Endothelial cell of umbilical vein (primary cell): ENCODE results near the gene UNC5A. TPM values are rescaled to one million over a fixed set of nuclear protein-coding genes. Genes with fewer than 3 reads are reported as not detected.

Experiments
- BruUV-seq: library from RNA; stranded (reverse); fragments of 400-500 nt; replicated peaks from 2 replicates; lab custom pipeline; 2021; lab: Mats Ljungman, UMichigan
- CTCF ChIA-PET: fragments of 300-600, 350-600 bp; sonication (Branson Sonifier 250); formaldehyde crosslinking; loops from one replicate; lab custom pipeline; 2021; ENCODE audit warnings: antibody characterized with exemption, inconsistent platforms; lab: Charles Lee
- POLR2A ChIA-PET: fragments of 300-600, 350-600 bp; sonication (Branson Sonifier 250); formaldehyde crosslinking; loops from one replicate; lab custom pipeline; 2021; ENCODE audit warnings: antibody characterized with exemption, inconsistent platforms; lab: Charles Lee
- DNase-seq: peaks from one replicate; pipeline ENCODE4 v3.0.0-alpha.2; 2011; ENCODE audit warnings: low read depth, low spot score
- FAIRE-seq: peaks from 2 replicates; lab custom pipeline; 2011; peaks lifted over from hg19 to GRCh38; lab: Jason Lieb, UNC
- H2AFZ ChIP-seq: 2 replicates; pipeline ENCODE4 v1.6.0; 2012; ENCODE audit warnings: low read depth, low read length, control low read depth, inconsistent platforms
- H3K27ac ChIP-seq: 2 replicates; pipeline ENCODE4 v1.5.1; 2011; ENCODE audit warnings: low read depth, mild to moderate bottlenecking, control low read depth, low read length, moderate library complexity; ENCODE audit not compliant: insufficient read depth
- H3K27me3 ChIP-seq, 2 experiments: 2 replicates each; pipeline versions ENCODE4 v1.6.0 to v1.6.1; 2011; ENCODE audit warnings: low read length in 2 of 2, mixed read lengths in 1 of 2; ENCODE audit not compliant: control insufficient read depth in 2 of 2, insufficient read depth in 2 of 2
- H3K36me3 ChIP-seq, 2 experiments: 2 replicates in 1 of 2; 3 replicates in 1 of 2; pipeline ENCODE4 v1.5.1; 2011; ENCODE audit warnings: low read length in 2 of 2, mild to moderate bottlenecking in 1 of 2, moderate library complexity in 1 of 2; ENCODE audit not compliant: control insufficient read depth in 2 of 2, insufficient read depth in 2 of 2; ENCODE audit errors: extremely low read depth in 1 of 2
- H3K4me1 ChIP-seq: 3 replicates; pipeline ENCODE4 v1.5.1; 2011; ENCODE audit warnings: mild to moderate bottlenecking, low read length; ENCODE audit not compliant: control insufficient read depth, insufficient read depth; ENCODE audit errors: extremely low read depth
- H3K4me2 ChIP-seq: 2 replicates; pipeline ENCODE4 v1.6.1; 2011; ENCODE audit warnings: low read length, control low read depth, mixed read lengths; ENCODE audit not compliant: insufficient read depth
- H3K4me3 ChIP-seq, 3 experiments: fragments of 200-600 bp in 1 of 3; sonication (generic), shearing (Covaris generic) in 1 of 3; replicated peaks in 1 of 3; 2 replicates each; pipeline ENCODE4 v1.5.1; 2011 to 2016; ENCODE audit warnings: control low read depth in 3 of 3, low read length in 3 of 3, mild to moderate bottlenecking in 2 of 3, inconsistent platforms in 1 of 3, low read depth in 1 of 3, moderate library complexity in 1 of 3; ENCODE audit not compliant: insufficient read depth in 1 of 3
- H3K79me2 ChIP-seq: 2 replicates; pipeline ENCODE4 v1.6.0; 2012; ENCODE audit warnings: low read length, inconsistent platforms; ENCODE audit not compliant: control insufficient read depth, insufficient read depth
- H3K9ac ChIP-seq: replicated peaks from 2 replicates; pipeline ENCODE3; 2011; ENCODE audit warnings: low read length, control low read depth; ENCODE audit not compliant: insufficient read depth; ENCODE audit errors: extremely low read depth
- H3K9me1 ChIP-seq: replicated peaks from 3 replicates; pipeline ENCODE4 v1.6.0; 2011; ENCODE audit warnings: mild to moderate bottlenecking, low read length; ENCODE audit not compliant: control insufficient read depth, insufficient read depth; ENCODE audit errors: extremely low read depth
- H3K9me3 ChIP-seq: replicated peaks from 2 replicates; pipeline ENCODE4 v1.5.1; 2012; ENCODE audit warnings: low read length, inconsistent platforms; ENCODE audit not compliant: control insufficient read depth, insufficient read depth
- H4K20me1 ChIP-seq: replicated peaks from 2 replicates; pipeline ENCODE3; 2011; ENCODE audit warnings: mild to moderate bottlenecking, low read length; ENCODE audit not compliant: control insufficient read depth, insufficient read depth; ENCODE audit errors: extremely low read depth
- CTCF ChIP-seq, 2 donors: IDR thresholded peaks; 1 replicate in 1 of 2; 2 replicates in 1 of 2; pipeline ENCODE4 v1.5.1; 2011; ENCODE audit warnings: low read length in 2 of 2, mild to moderate bottlenecking in 2 of 2, moderate library complexity in 2 of 2, control low read depth in 1 of 2, inconsistent platforms in 1 of 2, low read depth in 1 of 2; ENCODE audit not compliant: insufficient read depth in 1 of 2; ENCODE audit errors: extremely low read depth in 1 of 2
- EZH2 ChIP-seq: IDR thresholded peaks from 2 replicates; pipeline ENCODE4 v1.6.1; 2012; ENCODE audit warnings: borderline replicate concordance, low read depth, mild to moderate bottlenecking, moderate library complexity, low read length, inconsistent platforms; ENCODE audit not compliant: severe bottlenecking
- FOS ChIP-seq: IDR thresholded peaks from 2 replicates; pipeline ENCODE4 v1.6.1; 2011; ENCODE audit warnings: mild to moderate bottlenecking, low read length, moderate library complexity, borderline replicate concordance; ENCODE audit not compliant: insufficient read depth
- GATA2 ChIP-seq: IDR thresholded peaks from 2 replicates; pipeline ENCODE4 v1.7.0; 2011; ENCODE audit warnings: low read depth, mild to moderate bottlenecking, moderate library complexity, mixed read lengths, low read length; ENCODE audit not compliant: insufficient read length, insufficient read depth
- JUN ChIP-seq: IDR thresholded peaks from 2 replicates; pipeline ENCODE4 v1.6.1; 2011; ENCODE audit warnings: borderline replicate concordance, low read depth; ENCODE audit not compliant: insufficient read length, insufficient read depth
- MAX ChIP-seq: IDR thresholded peaks from 2 replicates; pipeline ENCODE4 v1.6.1; 2011; ENCODE audit not compliant: insufficient read depth, insufficient read length
- dilution Hi-C: fragments of 300-500 bp; cut with MboI; formaldehyde crosslinking; loops from one replicate; pipeline ENCODE4 v1.15.0; 2019; ENCODE audit warnings: low sequenced_read_pairs; ENCODE audit not compliant: extremely low pct_ligation_motif_present
- intact Hi-C: fragments of 100-400 bp; cut with micrococcal nuclease; formaldehyde crosslinking; loops from one replicate; pipeline ENCODE4 v1.10.0; 2022
- polyA plus RNA-seq, 4 experiments: library from polyadenylated mRNA; depleted of rRNA in 3 of 4; stranded (reverse) in 3 of 4; unstranded in 1 of 4; fragments of >200 nt; gene quantifications; 2 replicates each; pipeline versions ENCODE4 v1.2.1 to v1.2.3, GENCODE V29; 2011 to 2012; ENCODE audit warnings: missing spikeins in 1 of 4
- total RNA-seq: library from RNA; stranded (reverse); gene quantifications from 2 replicates; pipeline ENCODE4 v1.2.3, GENCODE V29; 2021

UNC5A gene
- total and polyA plus RNA-seq, 2 donors (not counting 3 experiments of a cell fraction or from before 2014, with no cell fraction given), result 0.08 to 0.22 TPM

GRCh38 chr5:176884571-176884890, 74.2 kb downstream of the UNC5A start:
- Histone ChIP-seq H2AFZ (no peak overlapping the region), H3K9me1 (no peaks in the 10 kb centered on the region), H3K27ac (no peak overlapping the region), H3K27me3 (peaks cover 0 to 3% of the 10 kb centered on the region in 2 experiments), H3K4me1 (no peaks in the 10 kb centered on the region), H3K4me2 (no peak overlapping the region), H3K9me3 (no peaks in the 10 kb centered on the region), H3K9ac (no peak overlapping the region), H3K4me3 (no peak overlapping the region), H4K20me1 (no peaks in the 10 kb centered on the region), H3K36me3 (no peaks in the 10 kb centered on the region), H3K79me2 (no peaks in the 10 kb centered on the region)
- dilution Hi-C loops, result no loop called here
- ChIA-PET CTCF (no interaction called here), POLR2A (no interaction called here)
- FAIRE-seq, result no peak
- no peak for TF ChIP-seq EZH2
- TF ChIP-seq CTCF (IDR thresholded peaks at IDR 0.05; ENCODE audit: extremely low read depth in 1 of 2, insufficient read depth in 1 of 2, low read depth in 1 of 2, low read length in 2 of 2), result no peak
- no peak for TF ChIP-seq GATA2
- no peak for TF ChIP-seq JUN
- TF ChIP-seq MAX, result no peak
- TF ChIP-seq FOS, result no peak
- no TSS peak for BruUV-seq
- no peak for DNase-seq
- intact Hi-C loops, result loop anchor here (10.0 kb wide), 1 partner anchor 220 kb away; no protein-coding TSS in a partner anchor
